ENCODE results near the gene ENTREP3.
A peak's percentile ranks its signal among the peaks of the same experiment; 100 is the strongest.
"Not testable (repeated sequence)": the region's sequence is repeated elsewhere in the genome, so short reads cannot be mapped to it uniquely, and the experiment has no call there.

The ENTREP3 gene

DNA sequence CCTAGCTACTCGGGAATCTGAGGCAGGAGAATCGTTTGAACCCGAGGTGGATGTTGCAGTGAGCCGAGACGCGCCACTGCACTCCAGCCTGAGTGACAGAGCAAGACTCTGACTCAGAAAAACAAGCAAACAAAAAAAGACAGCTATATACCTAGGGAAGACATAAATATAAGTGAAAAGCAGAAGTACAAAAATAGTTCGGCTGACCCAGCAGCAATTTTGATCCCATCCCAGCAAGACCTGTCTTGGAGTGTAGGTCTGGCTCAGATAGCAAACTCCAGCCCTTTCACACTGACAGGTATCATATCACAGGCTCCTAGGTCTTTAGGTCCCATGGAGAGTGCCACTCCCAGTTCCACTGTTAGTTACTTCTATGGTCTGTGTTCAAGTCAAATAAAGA, 32.2 kb downstream of the ENTREP3 start:
- DNase-seq: no peak

DNA sequence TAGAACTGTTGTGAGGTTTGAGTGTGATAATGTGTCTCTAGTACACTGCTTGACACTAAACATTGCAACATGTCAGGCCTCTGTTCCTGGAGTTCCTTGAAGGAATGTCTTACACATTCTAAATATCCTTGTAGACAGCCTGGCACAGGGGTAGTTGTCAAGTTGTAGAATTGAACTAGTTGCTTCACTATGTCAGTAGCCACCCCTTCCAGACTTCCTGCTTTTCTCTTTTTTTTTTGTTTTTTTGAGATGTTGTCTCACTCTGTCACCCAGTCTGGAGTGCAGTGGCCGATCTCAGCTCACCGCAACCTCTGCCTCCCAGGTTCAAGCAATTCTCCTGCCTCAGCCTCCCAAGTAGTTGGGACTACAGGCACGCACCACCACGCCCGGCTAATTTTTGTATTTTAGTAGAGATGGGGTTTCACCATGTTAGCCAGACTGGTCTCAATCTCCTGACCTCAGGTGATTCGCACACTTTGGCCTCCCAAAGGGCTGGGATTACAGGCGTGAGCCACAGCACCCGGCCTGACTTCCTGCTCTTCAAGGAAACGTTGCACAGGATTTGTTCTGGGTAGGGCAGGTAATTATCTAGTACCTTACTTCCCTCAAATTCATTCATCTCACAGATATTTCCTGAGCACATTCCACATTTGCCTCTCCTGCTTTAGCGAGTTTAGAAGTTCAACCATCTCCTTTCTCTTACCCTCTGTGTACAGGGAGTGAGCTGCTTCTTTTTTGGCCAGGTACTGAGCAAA, 34.9 kb downstream of the ENTREP3 start:
- DNase-seq: not testable (repeated sequence)

DNA sequence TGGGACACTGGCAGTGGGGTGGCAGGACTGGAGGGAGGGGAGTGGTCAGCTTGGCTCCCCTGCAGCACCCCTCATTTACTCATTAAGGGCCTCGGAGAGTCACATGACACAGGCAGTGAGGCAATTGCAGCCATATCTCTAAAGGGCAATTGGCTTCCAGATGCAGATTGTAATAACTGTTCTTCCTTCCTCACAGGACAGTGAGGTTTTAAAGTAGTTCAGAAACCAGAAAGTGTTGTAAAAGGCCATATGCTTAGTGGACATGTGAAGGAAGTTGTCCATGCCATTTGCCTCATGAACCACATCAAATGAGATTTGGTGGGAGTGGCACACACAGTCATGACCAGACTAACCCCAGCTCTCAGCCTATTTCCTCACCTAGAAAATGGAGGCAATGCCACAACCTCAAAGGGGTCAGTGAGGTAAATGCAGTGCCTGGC, 35.7 kb downstream of the ENTREP3 start:
- DNase-seq: no peak

DNA sequence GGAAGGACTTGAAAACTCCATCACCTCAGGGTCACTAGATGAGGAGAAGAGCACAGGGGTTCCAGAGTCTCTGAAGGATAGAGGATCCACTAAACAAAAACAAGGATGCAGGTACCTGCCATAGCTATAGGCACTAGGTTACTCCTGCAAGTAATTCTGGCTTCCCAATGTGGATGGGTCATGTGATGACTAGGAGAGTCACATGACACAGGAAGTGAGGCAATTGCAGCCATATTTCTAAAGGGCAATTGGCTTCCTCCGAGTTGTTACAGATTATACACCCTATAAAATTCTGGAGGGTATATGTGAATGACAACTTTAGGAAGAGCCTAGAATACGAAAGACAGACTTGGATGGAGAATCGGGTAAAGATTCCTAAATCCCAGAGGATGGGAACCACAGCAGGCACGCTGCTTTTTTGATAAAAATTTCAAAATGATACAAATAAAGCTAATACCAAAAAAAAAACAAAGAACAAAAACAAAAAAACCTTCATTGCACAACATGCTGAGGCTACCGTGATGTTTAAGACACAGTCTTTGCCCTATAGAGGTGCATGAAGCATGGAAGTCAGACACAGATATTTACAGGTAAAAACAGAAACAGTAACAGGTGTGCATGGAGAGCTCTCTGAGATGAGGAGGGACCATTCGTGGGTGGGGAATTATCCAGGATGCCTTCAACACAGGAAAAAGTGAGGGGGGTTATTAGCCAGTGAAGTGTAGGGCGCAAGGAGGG, 36.3 kb downstream of the ENTREP3 start:
- DNase-seq: peak; percentile 69

DNA sequence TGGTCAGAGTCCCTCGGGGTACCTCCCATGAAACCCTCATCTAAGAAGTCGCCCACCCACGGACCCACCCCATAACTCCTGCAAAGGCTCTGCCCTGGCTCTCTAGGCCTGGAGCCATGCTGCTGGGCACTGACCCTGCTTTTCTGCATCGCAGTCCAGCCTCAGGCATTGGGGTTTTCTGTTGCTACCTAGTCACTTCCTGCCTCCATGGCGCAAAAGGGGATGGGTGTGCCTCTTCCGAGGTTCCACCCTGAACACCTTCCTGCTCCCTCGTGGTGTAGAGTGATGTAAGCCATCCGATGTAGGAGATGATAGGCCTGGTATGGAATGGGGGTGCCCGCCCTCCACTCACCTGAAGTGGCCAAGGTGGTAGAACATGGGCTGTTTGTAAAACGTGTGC, 40.6 kb downstream of the ENTREP3 start:
- not testable (repeated sequence) for DNase-seq

DNA sequence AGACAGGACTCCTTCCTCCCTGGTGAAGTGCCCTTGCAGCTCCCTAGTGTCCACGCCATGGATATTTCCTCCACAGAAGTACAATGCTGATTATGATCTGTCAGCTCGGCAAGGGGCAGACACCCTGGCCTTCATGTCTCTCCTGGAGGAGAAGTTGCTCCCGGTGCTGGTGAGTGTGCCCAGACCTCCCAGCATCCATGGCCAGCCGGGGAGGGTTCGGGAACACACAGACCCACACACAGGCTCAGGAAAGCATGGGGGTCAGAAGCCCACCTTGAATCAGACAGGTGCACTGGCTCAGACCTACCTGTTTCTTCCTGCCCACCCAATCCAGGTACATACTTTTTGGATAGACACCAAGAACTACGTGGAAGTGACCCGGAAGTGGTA, 43.2 kb downstream of the ENTREP3 start:
- not testable (repeated sequence) for DNase-seq

DNA sequence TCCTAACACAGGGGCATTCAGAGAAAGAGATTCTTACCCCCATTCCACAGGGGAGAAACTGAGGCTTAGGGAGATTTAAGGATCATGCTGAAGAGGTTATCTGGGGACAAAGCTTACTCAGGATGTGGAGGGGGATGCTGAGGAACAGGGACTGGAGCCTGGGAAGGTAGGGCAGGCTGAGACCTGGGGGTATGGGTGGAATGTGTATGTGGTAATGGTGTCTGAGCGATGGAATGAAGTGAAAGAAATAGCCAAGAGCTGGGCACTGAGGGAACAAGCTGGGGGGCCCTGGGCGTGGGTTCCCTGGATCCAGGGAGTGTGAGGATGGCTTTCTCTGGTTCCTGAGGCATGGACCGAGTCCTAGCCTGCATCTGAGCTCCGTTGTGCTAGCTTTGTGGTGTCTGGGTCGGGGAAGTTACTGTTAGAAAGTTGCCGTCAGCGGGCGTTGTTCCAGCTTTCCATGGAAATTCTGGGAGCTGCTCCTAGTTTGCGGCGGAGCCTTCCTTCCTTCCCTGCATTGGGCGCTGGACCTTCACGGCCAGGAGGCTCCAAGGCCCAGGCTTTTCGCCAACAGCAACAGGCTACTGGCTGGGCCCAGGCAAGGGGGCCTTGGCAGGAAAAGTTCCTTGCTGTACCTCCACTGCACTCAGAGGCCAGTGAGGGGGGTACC, 43.8 kb downstream of the ENTREP3 start:
- DNase-seq: not testable (repeated sequence)

DNA sequence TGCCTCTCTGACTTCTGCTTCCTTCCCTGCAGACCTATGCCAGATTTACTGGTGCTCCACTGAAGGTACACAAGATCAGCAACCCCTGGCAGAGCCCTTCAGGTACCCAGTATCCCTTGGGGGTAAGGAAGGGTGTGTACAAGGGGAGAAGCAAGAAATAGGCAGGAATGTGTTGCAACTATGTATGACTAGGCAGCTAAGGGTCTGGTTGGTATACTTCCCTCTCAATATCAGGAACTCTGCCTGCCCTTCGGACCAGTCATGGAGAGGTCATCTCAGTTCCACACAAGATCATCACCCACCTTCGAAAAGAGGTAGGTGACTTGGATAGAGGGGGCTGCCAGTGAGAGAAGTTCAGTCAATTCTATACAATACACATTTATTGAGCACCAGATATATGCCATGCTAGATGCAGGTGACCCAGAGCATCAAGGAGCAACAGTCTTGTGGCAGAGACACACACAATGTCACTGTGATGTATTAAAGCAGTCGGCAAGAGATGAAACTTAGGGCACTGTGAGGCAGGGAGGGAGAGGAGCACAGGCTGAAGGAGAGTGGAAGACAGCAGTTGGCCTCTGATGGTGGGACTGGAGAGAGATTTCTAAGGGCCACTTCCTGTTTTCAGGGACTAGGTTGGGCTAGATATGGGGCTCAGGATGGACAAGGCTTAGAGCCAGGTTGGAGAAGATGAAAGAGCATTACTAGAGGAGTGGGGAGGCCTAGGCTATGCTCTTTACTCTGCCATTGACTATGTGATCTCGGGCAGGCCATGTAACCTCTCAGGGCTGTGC, 44.8 kb downstream of the ENTREP3 start:
- DNase-seq: no peak

DNA sequence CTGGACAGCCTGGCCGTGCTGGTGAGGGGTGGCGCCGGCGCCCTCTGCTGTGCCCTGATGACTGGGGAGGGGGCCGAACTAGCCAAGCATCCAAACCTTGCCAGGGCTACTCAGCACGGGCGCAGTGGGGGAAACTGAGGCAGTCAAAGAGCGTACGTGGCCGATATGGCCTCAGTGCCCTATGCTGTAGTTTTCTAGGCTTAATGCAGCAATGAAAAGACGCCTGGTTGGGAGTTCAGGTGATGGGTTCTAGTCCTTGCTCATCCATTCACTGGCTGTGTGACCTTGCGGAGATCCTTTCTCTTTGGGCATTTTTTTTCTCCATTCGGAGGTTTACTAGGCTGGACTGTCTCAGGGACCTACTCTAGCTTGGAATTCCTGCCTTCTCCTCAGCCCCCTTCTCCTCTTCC, 46.0 kb downstream of the ENTREP3 start:
- DNase-seq: no peak

DNA sequence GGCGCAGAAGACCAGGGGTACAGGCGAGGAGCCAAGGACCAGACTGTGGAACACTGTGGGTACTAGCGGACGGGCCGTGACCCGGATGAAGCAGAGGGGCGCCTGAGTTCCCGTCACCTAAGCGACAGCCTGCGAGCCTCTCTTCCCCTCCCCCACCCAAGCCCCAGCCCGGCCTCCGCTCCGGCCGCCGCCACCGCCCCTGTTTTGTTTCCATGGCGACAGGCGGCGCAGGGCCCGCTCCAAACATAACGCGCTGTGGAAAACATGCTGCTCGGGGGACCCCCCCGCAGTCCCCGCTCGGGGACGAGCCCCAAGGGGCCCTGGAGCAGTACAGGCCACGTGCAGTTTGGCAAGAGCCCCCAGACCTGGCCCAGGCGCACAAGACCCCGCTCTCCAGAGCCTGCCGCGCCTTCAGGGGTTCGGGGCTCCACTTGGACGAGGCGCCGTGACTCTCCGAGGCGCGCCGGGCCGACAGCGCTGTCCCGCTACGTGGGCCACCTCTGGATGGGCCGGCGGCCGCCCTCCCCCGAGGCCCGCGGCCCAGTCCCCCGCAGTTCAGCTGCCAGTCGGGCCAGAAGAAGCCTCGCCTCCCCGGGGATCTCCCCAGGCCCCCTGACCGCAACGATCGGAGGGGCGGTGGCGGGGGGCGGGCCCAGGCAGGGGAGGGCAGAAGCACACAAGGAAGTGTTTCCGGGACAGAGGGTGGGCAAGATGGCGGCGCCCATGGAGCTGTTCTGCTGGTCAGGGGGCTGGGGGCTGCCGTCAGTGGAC, 46.6 kb downstream of the ENTREP3 start, which contains the start of gene MTX1:
Gene MTX1 (plus strand): TSS at position 155 of the 771 bp plus-strand sequence. CDS start 110 bp downstream, at position 265.
- DNase-seq: peak; percentile 88

DNA sequence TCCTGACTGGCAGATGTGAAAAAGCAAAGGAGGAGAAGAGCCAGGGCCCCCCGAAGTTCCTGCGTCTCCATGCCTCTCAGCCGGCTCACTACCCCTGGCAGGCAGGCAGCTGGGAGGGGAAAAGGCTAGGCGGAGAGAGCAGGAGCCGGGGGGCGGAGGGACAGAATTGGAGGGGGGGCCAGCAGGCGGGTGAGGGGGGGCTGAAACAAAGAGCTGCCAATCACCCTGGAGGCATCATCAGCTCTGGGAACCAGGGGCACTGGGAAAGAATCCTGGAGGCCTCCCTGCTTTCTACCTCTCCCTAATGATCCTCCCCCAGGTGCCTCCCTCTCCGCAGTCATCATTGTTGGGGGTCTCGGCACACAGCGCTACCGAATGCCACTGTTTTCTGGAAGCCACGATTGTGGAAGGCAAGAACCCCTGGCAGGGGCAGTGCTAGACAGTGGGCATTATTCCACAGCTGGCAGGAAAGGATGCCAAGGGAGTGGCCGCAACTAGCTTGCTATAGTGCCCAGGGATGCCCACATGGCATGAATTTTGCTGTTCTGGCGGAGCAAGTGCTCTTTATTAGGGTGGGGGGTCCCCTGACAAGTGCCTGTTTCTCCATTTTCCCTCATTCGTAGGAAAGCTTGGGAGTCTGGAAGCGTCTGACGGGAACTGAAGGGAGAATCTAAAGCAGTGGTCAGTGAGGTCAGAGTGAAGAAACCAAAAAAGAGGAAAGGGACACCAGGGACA, 47.3 kb downstream of the ENTREP3 start, which contains the start of gene THBS3:
Gene THBS3 (minus strand): TSS at position 92 of the 735 bp plus-strand sequence. CDS start 21 bp downstream, at position 71.
- DNase-seq: peak; percentile 71

DNA sequence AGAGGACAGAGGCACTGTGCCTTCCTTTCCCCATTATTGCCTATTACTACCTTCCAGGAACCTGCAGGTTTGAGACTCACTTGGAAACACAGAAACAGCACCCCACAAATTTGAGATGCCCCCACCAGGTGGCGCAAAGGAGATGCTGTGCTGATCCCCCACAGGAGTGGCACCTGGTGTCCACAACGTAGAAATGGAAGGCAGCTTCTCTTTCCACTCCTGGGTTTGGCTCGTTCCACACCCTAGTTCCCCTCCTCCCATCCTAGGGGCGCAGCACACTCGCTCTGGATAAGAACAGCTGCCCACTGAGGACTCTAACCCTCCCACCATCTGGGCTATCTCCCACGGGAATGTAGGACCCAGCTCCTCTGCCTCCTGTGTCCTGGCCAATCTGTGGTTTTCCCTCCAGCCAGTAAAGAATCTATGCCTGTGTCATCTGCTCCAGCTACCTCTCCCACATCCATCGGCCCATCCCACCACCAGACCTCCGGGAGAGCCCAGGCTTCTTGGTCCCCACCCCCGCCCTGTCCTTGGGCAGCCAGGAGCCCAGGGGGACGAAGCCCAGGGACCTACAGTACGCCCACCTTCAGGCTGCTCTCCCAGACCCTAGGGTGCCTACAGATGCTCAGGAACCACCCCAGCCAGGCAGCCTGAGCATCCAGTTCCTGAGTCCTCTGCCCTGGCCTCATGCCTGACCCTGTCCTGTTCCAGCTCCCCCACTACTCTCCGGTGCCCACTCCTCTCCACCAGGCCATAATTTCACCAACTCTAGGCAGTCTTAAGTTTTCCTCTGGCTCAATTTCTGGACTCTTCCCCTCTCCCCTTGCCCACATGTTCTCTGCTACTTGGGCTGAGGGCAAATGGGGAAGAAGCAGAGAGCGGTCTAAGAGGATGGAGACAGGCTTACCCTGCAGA, 48.1 kb downstream of the ENTREP3 start:
- peak; percentile 80 for DNase-seq

DNA sequence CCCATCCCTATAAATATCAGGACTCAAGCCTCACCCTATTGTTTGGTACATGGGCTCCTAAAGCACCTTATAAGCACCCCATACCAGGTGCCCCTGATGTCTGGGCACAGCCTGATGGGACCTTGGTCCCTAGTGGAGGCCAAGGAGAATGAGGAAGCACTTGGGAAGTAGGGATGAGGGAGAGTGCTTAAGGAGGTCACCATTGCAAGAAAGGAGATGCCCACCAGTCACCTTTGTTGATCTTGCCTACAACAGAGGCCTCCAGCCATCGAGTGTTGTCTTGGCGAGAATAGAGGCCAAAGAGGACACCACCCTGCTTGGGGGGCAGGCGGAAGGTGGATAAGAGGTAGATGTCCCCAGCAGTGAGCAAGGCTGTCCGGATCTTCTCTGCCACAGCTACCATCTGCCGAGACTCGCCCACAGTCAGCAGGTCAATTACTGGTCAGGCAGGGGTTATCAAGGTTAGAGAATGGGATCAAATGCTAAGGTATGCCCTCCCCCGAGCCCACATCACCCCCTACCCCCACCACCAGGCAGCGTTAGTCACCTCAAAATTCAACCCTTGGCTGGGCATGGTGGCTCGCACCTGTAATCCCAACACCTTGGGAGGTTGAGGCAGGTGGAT, 49.2 kb downstream of the ENTREP3 start:
- DNase-seq: no peak

DNA sequence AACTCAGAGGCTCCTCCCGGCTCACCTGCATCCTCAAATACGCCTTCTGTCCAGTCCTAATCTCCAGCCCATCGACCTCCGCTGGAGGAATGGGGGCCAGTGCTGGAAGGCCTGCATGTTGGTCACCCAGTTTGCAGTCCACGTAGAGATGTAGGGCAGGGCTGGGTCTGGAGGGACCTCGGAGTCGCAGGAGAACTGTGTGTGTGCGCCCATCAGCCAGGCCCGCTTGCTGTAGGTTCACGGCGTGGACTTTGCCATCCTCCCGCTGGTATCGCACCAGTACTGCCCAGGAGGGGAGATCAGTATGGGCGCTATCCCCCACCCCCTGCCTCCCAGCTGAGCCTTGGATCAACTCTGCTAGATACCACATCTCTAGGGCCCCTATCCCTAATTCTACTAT, 50.2 kb downstream of the ENTREP3 start:
- DNase-seq: no peak

DNA sequence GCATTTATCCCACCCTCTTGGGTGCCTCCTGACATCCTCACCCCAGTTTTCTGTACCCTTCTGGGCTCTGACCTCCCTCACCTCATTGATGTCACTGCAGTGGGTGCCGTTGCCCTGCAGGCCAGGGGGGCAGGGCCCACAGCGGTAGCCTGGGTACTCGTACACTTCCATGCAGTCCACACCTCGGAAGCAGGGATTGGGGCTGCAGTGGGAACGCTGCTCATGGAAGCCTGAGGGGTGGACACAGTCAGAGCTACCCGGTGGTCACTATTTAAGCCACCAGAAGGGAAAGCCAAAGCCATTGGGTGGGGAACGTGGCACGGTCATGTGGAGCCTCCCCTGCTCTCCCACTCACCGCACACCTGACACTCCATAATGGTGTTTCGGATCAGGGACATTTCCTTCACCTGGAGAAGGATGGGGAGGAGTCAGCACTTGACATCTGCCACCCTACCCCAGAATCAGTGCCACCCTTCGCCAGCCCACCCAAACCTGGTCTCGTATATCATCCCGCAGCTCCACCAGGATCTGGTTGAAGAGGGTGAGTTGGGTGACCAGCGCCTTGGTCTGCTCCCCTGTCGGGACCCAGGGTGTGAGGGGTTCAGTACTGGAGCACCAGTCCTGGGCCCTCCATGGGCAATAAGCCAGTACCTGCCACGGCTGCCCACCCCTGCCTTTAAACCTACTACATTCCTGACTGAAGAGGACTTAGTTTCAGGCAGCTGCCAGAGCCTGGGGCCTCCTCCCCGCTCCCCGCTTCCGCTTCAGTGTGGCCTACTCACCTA, 52.4 kb downstream of the ENTREP3 start:
- DNase-seq: no peak

DNA sequence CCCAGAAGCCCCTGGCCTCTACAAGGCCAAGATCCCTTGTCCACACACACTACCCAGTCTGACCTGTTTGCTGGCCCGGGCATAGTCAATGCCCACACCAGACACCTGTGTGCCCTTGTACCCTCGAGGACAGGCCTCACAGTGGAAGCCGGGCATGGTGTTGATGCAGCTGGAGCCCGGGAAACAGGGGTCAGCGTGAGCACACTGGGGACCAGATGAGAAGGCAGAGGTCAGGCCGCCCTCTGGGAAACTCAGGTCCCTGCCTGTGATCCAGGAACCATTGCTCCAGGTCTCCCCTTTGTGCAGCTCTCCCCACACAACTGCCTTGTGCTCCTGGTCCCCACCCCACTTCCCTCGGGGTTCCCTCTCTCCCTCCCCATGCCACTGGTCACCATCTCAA, 53.1 kb downstream of the ENTREP3 start:
- DNase-seq: no peak

DNA sequence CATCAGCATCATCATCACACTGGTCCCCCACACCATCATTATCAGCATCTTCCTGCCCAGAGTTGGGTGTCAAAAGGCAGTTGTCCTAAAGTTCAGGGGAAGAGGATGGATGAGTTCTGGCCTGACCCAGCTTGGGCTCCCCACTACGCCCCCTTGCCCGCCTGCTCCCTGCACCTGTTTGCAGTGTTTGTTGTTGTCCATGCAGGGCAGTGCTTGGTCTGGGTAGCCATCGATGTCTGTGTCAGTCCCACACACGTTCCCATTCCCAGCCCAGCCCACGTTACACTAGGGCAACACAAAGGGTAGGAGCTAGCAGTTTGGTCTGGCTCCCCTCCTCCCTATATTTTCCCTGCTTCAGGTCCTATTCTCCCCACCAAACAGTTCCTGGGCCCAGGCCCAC, 54.4 kb downstream of the ENTREP3 start:
- no peak for DNase-seq

DNA sequence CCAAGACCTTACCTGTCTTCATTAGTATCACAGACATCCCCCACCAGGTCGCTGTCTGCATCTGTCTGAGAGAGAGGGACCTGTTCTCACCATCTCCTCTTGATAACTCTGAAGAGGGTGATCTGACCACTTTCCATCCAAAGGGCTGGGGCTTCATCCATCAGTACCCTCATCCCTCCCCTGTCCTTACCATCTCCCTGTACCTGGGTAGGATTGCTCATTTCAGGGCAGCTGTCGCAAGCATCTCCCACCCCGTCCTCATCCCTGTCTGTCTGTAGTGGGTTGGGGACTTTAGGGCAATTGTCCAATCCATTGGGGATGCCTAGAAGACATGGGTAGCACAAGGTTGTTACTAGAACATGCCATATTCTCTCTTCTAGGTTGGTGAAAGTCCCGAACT, 55.5 kb downstream of the ENTREP3 start:
- DNase-seq: no peak
